Lower leg skin (tissue), 3 donors: ENCODE results near the gene TXNL4B.

Experiments
- POLR2A ChIP-seq, 2 donors: fragments of 450-650 bp; IDR thresholded peaks; one replicate each; pipeline ENCODE4 v1.6.1; 2016 to 2017; ENCODE audit warnings: antibody characterized with exemption in 2 of 2, mild to moderate bottlenecking in 1 of 2, moderate library complexity in 1 of 2
- TF ChIP-seq, protein P1 (sequence below), 3 donors: fragments of 450-650 bp; IDR thresholded peaks; one replicate each; pipeline ENCODE4 v1.5.1; 2016; ENCODE audit warnings: antibody characterized with exemption in 3 of 3, mild to moderate bottlenecking in 3 of 3, moderate library complexity in 2 of 3

GRCh38 chr16:72044825-72045359, 48.5 kb downstream of the TXNL4B start:
- TF ChIP-seq, protein P1, sequence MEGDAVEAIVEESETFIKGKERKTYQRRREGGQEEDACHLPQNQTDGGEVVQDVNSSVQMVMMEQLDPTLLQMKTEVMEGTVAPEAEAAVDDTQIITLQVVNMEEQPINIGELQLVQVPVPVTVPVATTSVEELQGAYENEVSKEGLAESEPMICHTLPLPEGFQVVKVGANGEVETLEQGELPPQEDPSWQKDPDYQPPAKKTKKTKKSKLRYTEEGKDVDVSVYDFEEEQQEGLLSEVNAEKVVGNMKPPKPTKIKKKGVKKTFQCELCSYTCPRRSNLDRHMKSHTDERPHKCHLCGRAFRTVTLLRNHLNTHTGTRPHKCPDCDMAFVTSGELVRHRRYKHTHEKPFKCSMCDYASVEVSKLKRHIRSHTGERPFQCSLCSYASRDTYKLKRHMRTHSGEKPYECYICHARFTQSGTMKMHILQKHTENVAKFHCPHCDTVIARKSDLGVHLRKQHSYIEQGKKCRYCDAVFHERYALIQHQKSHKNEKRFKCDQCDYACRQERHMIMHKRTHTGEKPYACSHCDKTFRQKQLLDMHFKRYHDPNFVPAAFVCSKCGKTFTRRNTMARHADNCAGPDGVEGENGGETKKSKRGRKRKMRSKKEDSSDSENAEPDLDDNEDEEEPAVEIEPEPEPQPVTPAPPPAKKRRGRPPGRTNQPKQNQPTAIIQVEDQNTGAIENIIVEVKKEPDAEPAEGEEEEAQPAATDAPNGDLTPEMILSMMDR (IDR thresholded peaks at IDR 0.05), result no peak
- no peak for TF ChIP-seq POLR2A (IDR thresholded peaks at IDR 0.05)
